Spleen (tissue), 11 donors: ENCODE data around the gene RBM7. TPM values are rescaled to one million over a fixed set of nuclear protein-coding genes. Genes with fewer than 3 reads are reported as not detected.

ENCODE experiments used
- DNase-seq: peaks from one replicate; pipeline ENCODE4 v3.0.0-alpha.2; 2020
- H3K27ac ChIP-seq, 8 donors: fragments of 200-600 bp; sonication (generic) in 7 of 8; 1 replicate in 4 of 8; 2 replicates in 4 of 8; pipeline versions ENCODE4 v1.5.0 to v1.8.0; 2016 to 2021; ENCODE audit warnings: inconsistent platforms in 4 of 8, mild to moderate bottlenecking in 4 of 8, moderate library complexity in 1 of 8
- H3K27me3 ChIP-seq, 7 donors: fragments of 200-600 bp; sonication (generic) in 6 of 7; replicated peaks in 1 of 7; 1 replicate in 4 of 7; 2 replicates in 3 of 7; pipeline versions ENCODE4 v1.5.0 to v1.8.0; 2016 to 2021; ENCODE audit warnings: inconsistent platforms in 3 of 7, mild to moderate bottlenecking in 1 of 7
- H3K36me3 ChIP-seq, 6 donors: fragments of 200-600 bp; sonication (generic) in 5 of 6; 1 replicate in 4 of 6; 2 replicates in 2 of 6; pipeline versions ENCODE4 v1.5.0 to v1.8.0; 2016 to 2021; ENCODE audit warnings: inconsistent platforms in 2 of 6
- H3K4me1 ChIP-seq, 6 donors: fragments of 200-600 bp; sonication (generic) in 5 of 6; 1 replicate in 3 of 6; 2 replicates in 3 of 6; pipeline versions ENCODE4 v1.5.0 to v1.8.0; 2016 to 2021; ENCODE audit warnings: inconsistent platforms in 3 of 6
- H3K4me3 ChIP-seq, 8 donors: fragments of 200-600 bp; sonication (generic) in 7 of 8; 1 replicate in 4 of 8; 2 replicates in 4 of 8; pipeline versions ENCODE4 v1.5.0 to v1.8.0; 2016 to 2021; ENCODE audit warnings: inconsistent platforms in 4 of 8, mild to moderate bottlenecking in 4 of 8, moderate library complexity in 2 of 8
- H3K9me3 ChIP-seq, 8 donors: fragments of 200-600 bp; sonication (generic) in 7 of 8; 1 replicate in 4 of 8; 2 replicates in 4 of 8; pipeline versions ENCODE4 v1.5.0 to v1.8.0; 2016 to 2021; ENCODE audit warnings: inconsistent platforms in 4 of 8
- CTCF ChIP-seq, 11 experiments: fragments of 200-600 bp in 7 of 11; fragments of 450-650 bp in 4 of 11; sonication (generic) in 4 of 11; IDR thresholded peaks in 8 of 11; conservative IDR thresholded peaks in 3 of 11; 1 replicate in 7 of 11; 2 replicates in 4 of 11; pipeline versions ENCODE4 v1.4.0 to v1.8.0; 2016 to 2021; ENCODE audit warnings: antibody characterized with exemption in 11 of 11, inconsistent platforms in 4 of 11, mild to moderate bottlenecking in 1 of 11
- POLR2A ChIP-seq, 3 donors: fragments of 450-650 bp; IDR thresholded peaks; one replicate each; pipeline ENCODE4 v1.5.1; 2017; ENCODE audit warnings: antibody characterized with exemption in 3 of 3, mild to moderate bottlenecking in 1 of 3
- POLR2AphosphoS5 ChIP-seq, 3 donors: sonication (generic); formaldehyde crosslinking; IDR thresholded peaks; one replicate each; pipeline ENCODE4 v1.5.1; 2017; ENCODE audit warnings: antibody characterized with exemption in 3 of 3
- WGBS, 5 donors: extraction: QIAGEN DNeasy Blood & Tissue Kit in 3 of 5; methylation state at CpG; one replicate each; pipeline versions ENCODE4 v1.1.5 to v1.1.7; 2013 to 2018; 5-methylcytosine and 5-hydroxymethylcytosine counted together
- intact Hi-C: fragments of 100-400 bp; cut with DNase I; formaldehyde crosslinking; loops from one replicate; pipeline ENCODE4 v1.15.0; 2023; ENCODE audit warnings: low total_unique reads
- polyA plus RNA-seq, 3 donors: library from polyadenylated mRNA; stranded (reverse); fragments of 200-250 nt; gene quantifications; one replicate each; pipeline ENCODE4 v1.2.1, GENCODE V29; 2013
- total RNA-seq, 7 donors: library from RNA; depleted of rRNA in 3 of 7; stranded (reverse); fragments of >200 nt in 3 of 7; fragmentation: NEBNext Ultra II Directional in 4 of 7; extraction: Animal tissue kit (Norgen Biotek cat#: 25700) in 4 of 7; gene quantifications; one replicate each; pipeline versions ENCODE4 v1.1.0 to v1.2.1, GENCODE V29; 2016 to 2021
- donor health status: healthy with polysubstance abuse.
- donor health status: DM: no; HTN: no; CAD: no; lungs with moderate emphysema.
- donor health status: DM: no; HTN: no; CAD: no.
- donor health status: Bipolar disorder and iron deficiency.
- donor health status: healthy.
- donor health status: DM: no; HTN: no; CAD: no.
- donor health status: DM: yes; HTN: yes; CAD: no.

The RBM7 gene
- total and polyA plus RNA-seq, 10 donors = 8.0 to 35.3 (median 23.8) TPM

GRCh38 chr11:114440121-114440860 is 39.8 kb downstream of the RBM7 start:
- peak overlapping the region; percentile 67 to 90 (median 86) for H3K27ac ChIP-seq
- peaks cover 0 to 17% (median 10%) of the 10 kb centered on the region in 6 donors for H3K36me3 ChIP-seq
- intact Hi-C loops = no loop called here
- no peaks in the 10 kb centered on the region for H3K9me3 ChIP-seq
- TF ChIP-seq CTCF (IDR thresholded peaks at IDR 0.05 in 8 of 11, conservative IDR thresholded peaks at IDR 0.05 in 3 of 11) (no peak), POLR2A (IDR thresholded peaks at IDR 0.05) (no peak), POLR2AphosphoS5 (IDR thresholded peaks at IDR 0.05) (no peak)
- no peaks in the 10 kb centered on the region for H3K27me3 ChIP-seq
- peaks cover 4 to 38% (median 32%) of the 10 kb centered on the region in 6 donors for H3K4me1 ChIP-seq
- peak overlapping the region; percentile 78 to 95 (median 84) for H3K4me3 ChIP-seq
- DNase-seq = no peak
- WGBS, 5 donors = 20 to 38% (median 30%) methylated on average over 10 of the region's 10 CpGs

GRCh38 chr11:114440971-114441763 is 40.7 kb downstream of the RBM7 start:
- WGBS, 5 donors = 65 to 81% (median 68%) methylated on average over 7 of the region's 7 CpGs
- no peak for DNase-seq
- intact Hi-C loops = no loop called here
- peaks cover 4 to 38% (median 32%) of the 10 kb centered on the region in 6 donors for H3K4me1 ChIP-seq
- peak overlapping the region in 4 of 8 donors; percentile 80 to 95 (median 89) for H3K4me3 ChIP-seq
- TF ChIP-seq CTCF (IDR thresholded peaks at IDR 0.05 in 8 of 11, conservative IDR thresholded peaks at IDR 0.05 in 3 of 11) = no peak
- TF ChIP-seq POLR2AphosphoS5 (IDR thresholded peaks at IDR 0.05) = no peak
- no peak for TF ChIP-seq POLR2A (IDR thresholded peaks at IDR 0.05)
- H3K27me3 ChIP-seq = no peaks in the 10 kb centered on the region
- H3K9me3 ChIP-seq = no peaks in the 10 kb centered on the region
- H3K36me3 ChIP-seq = peaks cover 0 to 26% (median 10%) of the 10 kb centered on the region in 6 donors
- peak overlapping the region in 7 of 8 donors; percentile 21 to 90 (median 86) for H3K27ac ChIP-seq

GRCh38 chr11:114441921-114442320 is 41.5 kb downstream of the RBM7 start:
- H3K36me3 ChIP-seq = peaks cover 0 to 32% (median 10%) of the 10 kb centered on the region in 6 donors
- no peaks in the 10 kb centered on the region for H3K9me3 ChIP-seq
- peak overlapping the region in 7 of 8 donors; percentile 21 to 90 (median 86) for H3K27ac ChIP-seq
- intact Hi-C loops = no loop called here
- no peak for TF ChIP-seq POLR2AphosphoS5 (IDR thresholded peaks at IDR 0.05)
- TF ChIP-seq CTCF (IDR thresholded peaks at IDR 0.05 in 8 of 11, conservative IDR thresholded peaks at IDR 0.05 in 3 of 11) = no peak
- no peak for TF ChIP-seq POLR2A (IDR thresholded peaks at IDR 0.05)
- peak overlapping the region in 1 of 8 donors; percentile 95 for H3K4me3 ChIP-seq
- peaks cover 4 to 38% (median 32%) of the 10 kb centered on the region in 6 donors for H3K4me1 ChIP-seq
- 54 to 84% (median 80%) methylated on average over 2 of the region's 2 CpGs for WGBS, 5 donors
- no peak for DNase-seq
- H3K27me3 ChIP-seq = no peaks in the 10 kb centered on the region

- WGBS, 5 donors = 89 to 100% (median 95%) methylated on average over 1 of the region's 1 CpG
- Histone ChIP-seq H3K27ac (peak overlapping the region in 1 of 8 donors; percentile 90), H3K27me3 (no peaks in the 10 kb centered on the region), H3K4me3 (no peak overlapping the region), H3K36me3 (peaks cover 0 to 37% (median 10%) of the 10 kb centered on the region in 6 donors), H3K4me1 (peaks cover 4 to 38% (median 32%) of the 10 kb centered on the region in 6 donors), H3K9me3 (no peaks in the 10 kb centered on the region)
- TF ChIP-seq CTCF (IDR thresholded peaks at IDR 0.05 in 8 of 11, conservative IDR thresholded peaks at IDR 0.05 in 3 of 11) (no peak), POLR2AphosphoS5 (IDR thresholded peaks at IDR 0.05) (no peak), POLR2A (IDR thresholded peaks at IDR 0.05) (no peak)
- intact Hi-C loops = no loop called here
- DNase-seq = no peak
Measured at GRCh38 chr11:114442536-114442935, 42.1 kb downstream of the RBM7 start.
